Bone marrow (tissue), 2 donors: ENCODE measurements around the gene ATP2B2.

Experiments
- DNase-seq, 2 donors: peaks; one replicate each; lab custom pipeline; 2025; lab: John Stamatoyannopoulos, UW

ATP2B2 gene

GRCh38 chr3:10381336-10381735, 124.0 kb downstream of the ATP2B2 start:
- no peak for DNase-seq

- DNase-seq, result no peak
Observed at GRCh38 chr3:10380906-10381305, 124.5 kb downstream of the ATP2B2 start.

GRCh38 chr3:10379961-10380360, 125.4 kb downstream of the ATP2B2 start:
- DNase-seq, result no peak

- DNase-seq, result no peak
Observed at GRCh38 chr3:10379161-10379560, 126.2 kb downstream of the ATP2B2 start.

- no peak for DNase-seq
Observed at GRCh38 chr3:10378742-10379141, 126.6 kb downstream of the ATP2B2 start.

GRCh38 chr3:10378246-10378645, 127.1 kb downstream of the ATP2B2 start:
- DNase-seq, result no peak

GRCh38 chr3:10377148-10377725, 128.1 kb downstream of the ATP2B2 start:
- no peak for DNase-seq

GRCh38 chr3:10376353-10376752, 129.0 kb downstream of the ATP2B2 start:
- no peak for DNase-seq

- DNase-seq, result no peak
Observed at GRCh38 chr3:10375296-10376053, 129.9 kb downstream of the ATP2B2 start.

GRCh38 chr3:10374311-10374710, 131.1 kb downstream of the ATP2B2 start:
- DNase-seq, result no peak

- DNase-seq, result no peak
Observed at GRCh38 chr3:10373686-10374261, 131.6 kb downstream of the ATP2B2 start.

- DNase-seq, result no peak
Observed at GRCh38 chr3:10371789-10372188, 133.6 kb downstream of the ATP2B2 start.

- no peak for DNase-seq
Observed at GRCh38 chr3:10371167-10371566, 134.2 kb downstream of the ATP2B2 start.

GRCh38 chr3:10370429-10370828, 135.0 kb downstream of the ATP2B2 start:
- peak; percentile 19 to 93 for DNase-seq

- DNase-seq, result no peak
Observed at GRCh38 chr3:10368512-10368911, 136.9 kb downstream of the ATP2B2 start.

- DNase-seq, result no peak
Observed at GRCh38 chr3:10367506-10367905, 137.9 kb downstream of the ATP2B2 start.

GRCh38 chr3:10366651-10367101, 138.7 kb downstream of the ATP2B2 start:
- peak in 1 of 2 donors; percentile 32 for DNase-seq

- no peak for DNase-seq
Observed at GRCh38 chr3:10365791-10366190, 139.6 kb downstream of the ATP2B2 start.

- no peak for DNase-seq
Observed at GRCh38 chr3:10365316-10365715, 140.1 kb downstream of the ATP2B2 start.

GRCh38 chr3:10364806-10365205, 140.6 kb downstream of the ATP2B2 start:
- DNase-seq, result no peak

- no peak for DNase-seq
Observed at GRCh38 chr3:10363935-10364334, 141.5 kb downstream of the ATP2B2 start.

- no peak for DNase-seq
Observed at GRCh38 chr3:10361375-10361774, 144.0 kb downstream of the ATP2B2 start.

GRCh38 chr3:10360478-10360877, 144.9 kb downstream of the ATP2B2 start:
- DNase-seq, result no peak
